GM19351 (cell line): ENCODE measurements around the gene C7orf25.

Experiments used
- ATAC-seq: cut with Tn5 transposase; IDR thresholded peaks from one replicate; pipeline ENCODE4 v1.9.1; 2021; ENCODE audit warnings: mild to moderate bottlenecking, moderate library complexity; ENCODE audit not compliant: unreplicated experiment

C7orf25 gene

GRCh38 chr7:42880392-42880791, 31.5 kb downstream of the C7orf25 start:
- ATAC-seq, result no peak

- no peak for ATAC-seq
Observed at GRCh38 chr7:42878303-42878702, 33.6 kb downstream of the C7orf25 start.

- ATAC-seq, result no peak
Observed at GRCh38 chr7:42877862-42878261, 34.0 kb downstream of the C7orf25 start.

GRCh38 chr7:42876182-42877068, 35.4 kb downstream of the C7orf25 start:
- peak; percentile 92 for ATAC-seq

GRCh38 chr7:42869131-42870020, 42.5 kb downstream of the C7orf25 start:
- ATAC-seq, result peak; percentile 99

- ATAC-seq, result no peak
Observed at GRCh38 chr7:42868480-42868879, 43.4 kb downstream of the C7orf25 start.
